Measurements from ENCODE around the gene ABCA2.

GRCh38 chr9:136969774-136970173 is 58.3 kb downstream of the ABCA2 start:
- TF ChIP-seq CTCF (conservative IDR thresholded peaks at IDR 0.05 in 1 of 2, IDR thresholded peaks at IDR 0.05 in 1 of 2; ENCODE audit: extremely low read depth in 1 of 2, insufficient read depth in 1 of 2, low read depth in 1 of 2, low read length in 2 of 2): no peak
- no peak for TF ChIP-seq EZH2 (IDR thresholded peaks at IDR 0.05; ENCODE audit: borderline replicate concordance, low read length)
